ENCODE results near the gene CELF4.

CELF4 gene

GRCh38 chr18:37456873-37457272, 108.7 kb downstream of the CELF4 start:
- TF ChIP-seq, protein P1, sequence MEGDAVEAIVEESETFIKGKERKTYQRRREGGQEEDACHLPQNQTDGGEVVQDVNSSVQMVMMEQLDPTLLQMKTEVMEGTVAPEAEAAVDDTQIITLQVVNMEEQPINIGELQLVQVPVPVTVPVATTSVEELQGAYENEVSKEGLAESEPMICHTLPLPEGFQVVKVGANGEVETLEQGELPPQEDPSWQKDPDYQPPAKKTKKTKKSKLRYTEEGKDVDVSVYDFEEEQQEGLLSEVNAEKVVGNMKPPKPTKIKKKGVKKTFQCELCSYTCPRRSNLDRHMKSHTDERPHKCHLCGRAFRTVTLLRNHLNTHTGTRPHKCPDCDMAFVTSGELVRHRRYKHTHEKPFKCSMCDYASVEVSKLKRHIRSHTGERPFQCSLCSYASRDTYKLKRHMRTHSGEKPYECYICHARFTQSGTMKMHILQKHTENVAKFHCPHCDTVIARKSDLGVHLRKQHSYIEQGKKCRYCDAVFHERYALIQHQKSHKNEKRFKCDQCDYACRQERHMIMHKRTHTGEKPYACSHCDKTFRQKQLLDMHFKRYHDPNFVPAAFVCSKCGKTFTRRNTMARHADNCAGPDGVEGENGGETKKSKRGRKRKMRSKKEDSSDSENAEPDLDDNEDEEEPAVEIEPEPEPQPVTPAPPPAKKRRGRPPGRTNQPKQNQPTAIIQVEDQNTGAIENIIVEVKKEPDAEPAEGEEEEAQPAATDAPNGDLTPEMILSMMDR (IDR thresholded peaks at IDR 0.05; ENCODE audit: low read depth, low read length, missing control alignments) = no peak
- Histone ChIP-seq H3K27ac (no peak overlapping the region), H3K4me3 (ENCODE audit: low read depth, low read length) (no peak overlapping the region), H3K27me3 (replicated peaks) (no peaks in the 10 kb centered on the region), H3K36me3 (replicated peaks) (no peaks in the 10 kb centered on the region)
- in situ Hi-C loops (cut with HindIII; ENCODE audit: low pct_ligation_motif_present, low sequenced_read_pairs) = no loop called here
- DNase-seq = no peak

DNA sequence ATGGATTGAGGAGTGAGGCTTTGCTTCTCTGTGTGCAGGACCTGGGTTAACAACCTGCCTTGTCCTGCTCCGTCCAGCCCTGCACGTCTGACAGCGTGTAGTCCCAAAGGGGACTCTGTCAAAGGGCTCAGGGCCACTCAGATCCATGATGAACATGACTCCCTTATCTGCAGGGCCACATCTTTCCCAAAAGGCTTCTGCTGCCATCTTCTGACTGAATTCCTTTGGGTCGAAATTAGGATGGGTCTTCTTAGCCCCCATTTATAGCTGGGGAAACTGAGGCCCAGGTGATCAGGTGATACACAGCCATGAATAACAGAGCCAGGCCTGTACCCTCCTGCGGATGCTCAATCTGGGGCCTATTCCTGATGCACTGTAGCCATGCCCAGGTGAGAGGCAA, 109.2 kb downstream of the CELF4 start:
- TF ChIP-seq, protein P1 (IDR thresholded peaks at IDR 0.05; ENCODE audit: low read depth, low read length, missing control alignments) = no peak
- no peak for DNase-seq
- H3K27ac ChIP-seq = no peak overlapping the region
- H3K27me3 ChIP-seq (replicated peaks) = no peaks in the 10 kb centered on the region
- no peaks in the 10 kb centered on the region for H3K36me3 ChIP-seq (replicated peaks)
- no peak overlapping the region for H3K4me3 ChIP-seq (ENCODE audit: low read depth, low read length)
- in situ Hi-C loops (cut with HindIII; ENCODE audit: low pct_ligation_motif_present, low sequenced_read_pairs) = no loop called here

DNA sequence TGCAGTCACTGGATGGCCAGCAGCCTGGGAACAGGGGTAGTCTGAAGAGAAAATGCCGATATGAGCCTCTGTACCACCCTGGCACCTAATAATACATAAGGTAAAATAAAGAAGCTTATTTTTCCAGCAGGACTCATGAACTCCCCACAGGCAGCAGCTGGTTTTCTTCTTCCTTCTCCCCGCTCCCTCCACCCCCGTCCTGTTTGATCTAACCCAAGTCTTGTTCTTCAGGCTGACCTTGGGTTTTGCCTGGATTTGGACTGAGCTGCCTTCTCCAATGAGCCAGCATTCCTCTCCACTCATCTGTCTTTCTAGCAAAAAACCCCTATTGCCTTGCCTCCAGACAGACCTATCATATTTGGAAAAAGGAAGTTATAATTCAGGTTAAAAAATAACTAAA, 111.8 kb downstream of the CELF4 start:
- Histone ChIP-seq H3K36me3 (replicated peaks) (no peaks in the 10 kb centered on the region), H3K27ac (no peak overlapping the region), H3K27me3 (replicated peaks) (no peaks in the 10 kb centered on the region), H3K4me3 (ENCODE audit: low read depth, low read length) (no peak overlapping the region)
- TF ChIP-seq, protein P1 (IDR thresholded peaks at IDR 0.05; ENCODE audit: low read depth, low read length, missing control alignments) = no peak
- in situ Hi-C loops (cut with HindIII; ENCODE audit: low pct_ligation_motif_present, low sequenced_read_pairs) = no loop called here
- no peak for DNase-seq

- no peak overlapping the region for H3K27ac ChIP-seq
- TF ChIP-seq, protein P1 (IDR thresholded peaks at IDR 0.05; ENCODE audit: low read depth, low read length, missing control alignments) = no peak
- no peaks in the 10 kb centered on the region for H3K36me3 ChIP-seq (replicated peaks)
- H3K27me3 ChIP-seq (replicated peaks) = no peaks in the 10 kb centered on the region
- H3K4me3 ChIP-seq (ENCODE audit: low read depth, low read length) = no peak overlapping the region
- in situ Hi-C loops (cut with HindIII; ENCODE audit: low pct_ligation_motif_present, low sequenced_read_pairs) = no loop called here
- no peak for DNase-seq
Measured at GRCh38 chr18:37452682-37453385, 112.8 kb downstream of the CELF4 start.

DNA sequence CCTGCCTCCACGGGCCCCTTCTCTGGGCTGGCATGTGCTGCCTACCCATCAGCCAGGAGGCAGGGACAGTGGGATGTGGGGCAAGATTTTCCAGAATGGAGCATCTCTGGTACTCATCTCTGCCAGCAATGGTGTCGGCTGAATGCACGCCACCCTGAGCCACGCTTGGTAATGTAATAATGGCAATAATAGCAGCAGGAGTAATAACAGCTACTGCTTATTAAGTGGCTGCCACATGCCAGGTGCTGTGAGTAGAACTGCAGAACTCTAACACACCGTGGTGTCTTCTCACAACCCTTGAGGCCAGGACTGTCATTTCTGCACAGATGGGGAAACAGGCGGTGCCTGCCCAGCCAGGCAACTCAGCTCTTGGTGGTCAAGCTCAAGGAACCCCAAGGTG, 113.6 kb downstream of the CELF4 start:
- in situ Hi-C loops (cut with HindIII; ENCODE audit: low pct_ligation_motif_present, low sequenced_read_pairs) = no loop called here
- TF ChIP-seq, protein P1 (IDR thresholded peaks at IDR 0.05; ENCODE audit: low read depth, low read length, missing control alignments) = no peak
- no peak for DNase-seq
- Histone ChIP-seq H3K36me3 (replicated peaks) (no peaks in the 10 kb centered on the region), H3K27me3 (replicated peaks) (no peaks in the 10 kb centered on the region), H3K4me3 (ENCODE audit: low read depth, low read length) (no peak overlapping the region), H3K27ac (no peak overlapping the region)
